Coronary artery (tissue), 2 donors: ENCODE data around the gene BLMH.

Experiments
- DNase-seq: peaks from one replicate; pipeline ENCODE4 v3.0.0-alpha.2; 2017; ENCODE audit warnings: low spot score
- H3K27ac ChIP-seq, 2 donors: fragments of 200-600 bp; sonication (generic); one replicate each; pipeline ENCODE4 v1.5.1; 2016 to 2019
- H3K4me3 ChIP-seq: fragments of 200-600 bp; sonication (generic); 2 replicates; pipeline ENCODE4 v1.5.1; 2016; ENCODE audit warnings: mild to moderate bottlenecking, moderate library complexity
- TF ChIP-seq, protein P1 (sequence below): fragments of 200-600 bp; sonication (generic); IDR thresholded peaks from one replicate; pipeline ENCODE4 v1.5.1; 2019; ENCODE audit warnings: antibody characterized with exemption

Gene BLMH

DNA sequence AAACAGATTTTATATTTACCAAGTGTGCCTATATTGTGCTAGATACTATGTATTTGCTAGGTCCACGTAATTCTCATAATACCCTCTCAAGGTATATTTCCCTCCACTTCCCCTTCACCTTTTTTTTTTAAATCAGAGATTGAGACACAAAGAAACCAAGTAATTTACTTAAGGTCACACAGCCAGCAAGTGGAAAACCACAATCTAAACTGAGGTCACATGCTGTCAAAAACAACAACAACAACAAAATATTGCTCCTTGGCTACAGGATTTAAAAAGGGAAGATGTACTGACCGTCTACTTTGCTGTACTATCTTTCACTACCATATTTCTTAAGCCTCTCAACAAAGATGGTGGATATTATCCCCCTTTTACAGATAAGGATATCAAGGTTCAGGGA, 15.8 kb downstream of the BLMH start:
- Histone ChIP-seq H3K4me3 (no peak overlapping the region), H3K27ac (no peak overlapping the region)
- TF ChIP-seq, protein P1, sequence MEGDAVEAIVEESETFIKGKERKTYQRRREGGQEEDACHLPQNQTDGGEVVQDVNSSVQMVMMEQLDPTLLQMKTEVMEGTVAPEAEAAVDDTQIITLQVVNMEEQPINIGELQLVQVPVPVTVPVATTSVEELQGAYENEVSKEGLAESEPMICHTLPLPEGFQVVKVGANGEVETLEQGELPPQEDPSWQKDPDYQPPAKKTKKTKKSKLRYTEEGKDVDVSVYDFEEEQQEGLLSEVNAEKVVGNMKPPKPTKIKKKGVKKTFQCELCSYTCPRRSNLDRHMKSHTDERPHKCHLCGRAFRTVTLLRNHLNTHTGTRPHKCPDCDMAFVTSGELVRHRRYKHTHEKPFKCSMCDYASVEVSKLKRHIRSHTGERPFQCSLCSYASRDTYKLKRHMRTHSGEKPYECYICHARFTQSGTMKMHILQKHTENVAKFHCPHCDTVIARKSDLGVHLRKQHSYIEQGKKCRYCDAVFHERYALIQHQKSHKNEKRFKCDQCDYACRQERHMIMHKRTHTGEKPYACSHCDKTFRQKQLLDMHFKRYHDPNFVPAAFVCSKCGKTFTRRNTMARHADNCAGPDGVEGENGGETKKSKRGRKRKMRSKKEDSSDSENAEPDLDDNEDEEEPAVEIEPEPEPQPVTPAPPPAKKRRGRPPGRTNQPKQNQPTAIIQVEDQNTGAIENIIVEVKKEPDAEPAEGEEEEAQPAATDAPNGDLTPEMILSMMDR: no peak
- DNase-seq: no peak

DNA sequence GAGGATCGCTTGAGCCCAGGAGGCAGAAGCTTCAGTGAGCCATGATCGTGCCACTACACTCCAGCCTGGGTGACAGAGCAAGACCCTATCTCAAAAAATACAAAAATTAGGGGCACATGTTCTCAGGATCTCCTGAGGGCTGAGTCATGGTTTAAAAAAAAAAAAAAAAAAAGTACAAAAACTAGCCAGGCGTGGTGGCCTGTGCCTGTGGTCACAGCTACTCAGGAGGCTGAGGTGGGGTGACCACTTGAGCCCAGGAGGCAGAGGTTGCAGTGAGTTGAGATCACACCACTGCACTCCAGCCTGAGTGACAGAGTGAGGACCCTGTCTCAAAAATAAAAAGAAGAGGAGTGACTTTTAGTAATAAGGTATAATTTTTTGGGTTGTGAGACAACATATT, 16.9 kb downstream of the BLMH start:
- no peak for DNase-seq
- Histone ChIP-seq H3K4me3 (no peak overlapping the region), H3K27ac (no peak overlapping the region)
- TF ChIP-seq, protein P1: no peak

DNA sequence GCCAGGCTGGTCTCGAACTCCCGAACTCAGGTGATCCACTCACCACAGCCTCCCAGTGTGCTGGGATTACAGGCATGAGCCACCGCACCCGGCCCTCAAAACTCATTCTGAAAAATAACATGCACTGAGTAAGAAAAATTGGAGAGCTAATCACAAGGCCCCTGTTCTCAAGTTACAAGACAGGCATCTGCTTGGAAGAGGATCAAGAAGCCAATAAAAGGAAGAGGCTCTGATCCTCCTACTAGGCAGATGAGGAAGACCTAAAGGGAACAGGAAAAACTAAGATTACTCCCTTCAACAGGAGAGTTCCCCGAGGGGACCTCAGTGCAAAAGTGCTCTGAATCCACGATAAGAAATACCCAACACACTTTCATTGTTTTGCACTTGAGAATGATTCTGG, 18.4 kb downstream of the BLMH start:
- DNase-seq: no peak
- H3K4me3 ChIP-seq: no peak overlapping the region
- no peak overlapping the region for H3K27ac ChIP-seq
- TF ChIP-seq, protein P1: no peak

DNA sequence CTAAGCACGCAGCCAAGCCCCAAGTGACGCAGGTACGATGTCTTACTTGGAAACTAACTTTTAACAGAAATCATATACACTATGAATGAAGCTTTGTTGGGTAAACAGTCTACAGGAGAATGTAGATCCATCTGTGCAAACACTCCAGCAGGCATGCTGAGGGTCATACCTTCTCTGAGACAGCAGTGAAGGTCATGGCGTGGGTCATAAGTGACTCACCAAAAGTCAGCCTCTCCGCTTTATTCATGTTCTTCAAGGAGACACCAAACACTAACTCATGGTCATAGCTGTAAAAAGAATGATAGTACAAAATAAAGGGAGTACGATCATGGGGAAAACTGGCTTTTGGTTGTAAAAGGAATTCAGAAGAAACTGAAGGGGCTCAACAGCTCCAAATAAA, 20.6 kb downstream of the BLMH start:
- DNase-seq: no peak
- H3K27ac ChIP-seq: no peak overlapping the region
- TF ChIP-seq, protein P1: no peak
- H3K4me3 ChIP-seq: no peak overlapping the region

DNA sequence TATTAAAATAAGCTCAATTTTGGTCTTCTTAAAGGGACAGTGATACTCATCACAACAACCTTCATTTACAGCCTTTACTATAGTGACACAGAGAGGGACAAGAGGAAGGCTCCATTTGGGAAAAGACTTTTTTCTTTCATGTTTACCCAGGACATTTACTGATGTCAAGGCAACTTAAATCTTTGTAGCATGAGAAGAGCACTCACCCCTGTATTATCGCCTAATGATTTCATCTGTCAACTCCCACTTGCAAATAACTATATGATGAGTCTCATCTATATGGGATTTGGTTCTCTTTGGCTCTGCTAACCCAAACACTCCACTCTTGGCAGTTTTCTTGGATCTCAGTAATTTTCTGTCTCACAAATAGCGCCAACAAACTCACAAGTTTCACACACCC, 24.1 kb downstream of the BLMH start:
- Histone ChIP-seq H3K27ac (no peak overlapping the region), H3K4me3 (no peak overlapping the region)
- DNase-seq: no peak
- TF ChIP-seq, protein P1: no peak

DNA sequence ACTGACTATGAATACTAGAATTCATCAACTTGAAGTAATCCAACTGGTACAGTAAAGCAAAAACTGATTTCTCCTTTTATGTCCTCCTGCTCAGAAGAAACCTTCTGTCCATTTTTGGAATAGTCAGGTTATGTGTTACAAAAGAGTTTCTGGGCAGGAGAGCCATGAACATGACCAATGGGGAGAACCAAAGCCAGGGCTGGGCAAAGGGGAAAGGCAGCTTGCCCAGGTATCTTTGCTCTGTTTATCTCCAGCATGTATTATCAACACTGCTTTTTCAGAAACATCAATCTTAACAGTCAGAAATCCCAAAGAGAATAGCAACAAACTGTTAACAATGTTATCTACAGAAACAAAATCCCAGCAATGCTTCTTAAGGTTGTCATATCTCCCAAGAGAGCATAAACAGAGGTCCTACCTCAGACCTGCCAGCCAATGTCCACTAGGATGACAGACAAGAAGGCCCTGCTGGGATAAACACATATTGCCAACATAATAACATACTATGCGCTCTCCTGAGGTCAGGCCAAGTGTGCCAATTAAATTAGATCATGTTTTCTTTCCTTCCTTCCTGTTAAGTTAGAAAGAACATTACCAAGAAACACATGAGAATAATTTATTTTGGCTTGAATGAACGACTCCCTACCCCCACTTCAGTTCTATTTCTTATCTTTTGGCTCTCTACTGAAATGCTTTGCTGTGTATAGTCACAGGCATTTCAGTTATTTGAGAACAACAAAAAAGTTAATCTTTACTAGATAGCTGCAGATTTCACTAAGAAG, 28.0 kb downstream of the BLMH start:
- no peak for DNase-seq
- no peak overlapping the region for H3K4me3 ChIP-seq
- peak overlapping the region; percentile 55 to 80 for H3K27ac ChIP-seq
- TF ChIP-seq, protein P1: no peak
